Stimulated activated naive CD8-positive, alpha-beta T cell treated with anti-CD3 and anti-CD28 coated beads, Interleukin-15, Interleukin-2, amounts not matched to agents 100 ng/mL and 50 ng/mL, for 24 hours (primary cell): ENCODE measurements around the gene GRID2.

Experiments
- H3K27ac Mint-ChIP-seq: one replicate; pipeline ENCODE4 v1.8.0; 2021; ENCODE audit warnings: mild to moderate bottlenecking, mixed read lengths
- H3K27me3 Mint-ChIP-seq: one replicate; pipeline ENCODE4 v1.8.0; 2021; ENCODE audit warnings: mixed read lengths
- H3K36me3 Mint-ChIP-seq: one replicate; pipeline ENCODE4 v1.8.0; 2021; ENCODE audit warnings: low read depth, mixed read lengths
- H3K4me1 Mint-ChIP-seq: one replicate; pipeline ENCODE4 v1.8.0; 2021; ENCODE audit warnings: low read depth, mixed read lengths
- H3K4me3 Mint-ChIP-seq: one replicate; pipeline ENCODE4 v1.8.0; 2021; ENCODE audit warnings: mild to moderate bottlenecking, mixed read lengths
- H3K9me3 Mint-ChIP-seq: one replicate; pipeline ENCODE4 v1.8.0; 2021; ENCODE audit warnings: mixed read lengths

Gene GRID2

DNA sequence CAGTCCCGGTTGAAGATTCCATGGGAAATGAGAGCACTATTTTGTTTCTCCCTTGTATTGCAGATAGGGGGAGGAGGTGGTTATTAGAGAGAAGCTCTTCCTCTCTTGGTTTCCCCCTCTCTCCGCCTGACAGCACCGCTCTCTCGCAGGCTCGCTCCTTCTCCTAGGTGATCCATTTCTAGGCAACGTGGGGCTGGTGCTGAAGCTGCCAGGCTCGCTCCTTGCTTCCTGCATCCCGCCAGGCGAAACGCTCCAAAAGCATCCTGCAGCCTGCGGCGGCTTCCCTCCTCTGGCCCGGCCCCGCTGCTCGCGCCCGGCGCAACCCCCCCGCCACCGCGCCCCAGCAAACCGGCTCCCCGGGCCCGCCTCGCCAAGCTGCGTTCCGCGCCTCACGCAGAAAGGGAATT lies at the start of gene GRID2:
GRID2 (plus strand) TSS at position 346 of the 407 bp plus-strand sequence.
- Mint-ChIP-seq H3K36me3 (no peaks in the 10 kb centered on the region), H3K4me3 (no peak within 1 kb of the TSS), H3K4me1 (peaks cover 5% of the 10 kb centered on the region), H3K27me3 (peaks cover 48% of the 10 kb centered on the region), H3K9me3 (no peaks in the 10 kb centered on the region), H3K27ac (no peak within 1 kb of the TSS)

DNA sequence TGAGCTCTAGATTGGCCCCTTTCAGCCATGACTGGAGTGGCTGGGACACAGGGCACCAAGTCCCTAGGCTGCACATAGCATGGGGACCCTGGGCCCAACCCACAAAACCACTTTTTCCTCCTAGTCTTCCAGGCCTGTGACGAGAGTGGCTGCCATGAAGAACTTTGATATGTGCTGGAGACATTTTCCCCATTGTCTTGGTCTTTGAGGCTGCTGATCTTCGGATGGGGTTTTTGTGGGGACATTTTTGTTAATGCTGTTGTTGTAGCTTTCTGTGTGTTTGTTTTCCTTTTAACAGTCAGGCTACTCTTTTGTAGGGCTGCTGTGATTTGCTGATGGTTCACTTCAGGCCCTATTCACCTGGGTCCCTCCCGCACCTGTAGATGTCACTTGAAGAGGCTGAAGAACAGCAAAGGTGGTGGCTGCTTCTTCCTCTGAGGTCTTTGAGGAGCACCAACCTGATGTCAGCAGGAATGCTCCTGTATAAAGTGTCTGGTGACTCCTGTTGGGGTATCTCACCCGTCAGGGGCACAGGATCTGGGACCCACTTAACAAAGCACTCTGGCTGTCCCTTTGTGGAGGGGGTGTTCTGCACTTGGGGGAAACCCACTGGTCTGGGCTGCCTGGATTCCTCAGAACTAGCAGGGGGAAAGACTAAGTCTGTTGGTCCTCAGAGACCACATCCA lies 49.6 kb upstream of the GRID2 start:
- no peaks in the 10 kb centered on the region for H3K36me3 Mint-ChIP-seq
- H3K27me3 Mint-ChIP-seq, result no peaks in the 10 kb centered on the region
- no peak overlapping the region for H3K4me3 Mint-ChIP-seq
- peaks cover 17% of the 10 kb centered on the region for H3K9me3 Mint-ChIP-seq
- no peak overlapping the region for H3K27ac Mint-ChIP-seq
- H3K4me1 Mint-ChIP-seq, result no peaks in the 10 kb centered on the region

- Mint-ChIP-seq H3K36me3 (no peaks in the 10 kb centered on the region), H3K4me3 (no peak overlapping the region), H3K9me3 (peaks cover 19% of the 10 kb centered on the region), H3K27ac (no peak overlapping the region), H3K4me1 (no peaks in the 10 kb centered on the region), H3K27me3 (no peaks in the 10 kb centered on the region)
Measured at GRCh38 chr4:92254767-92255442, 48.9 kb upstream of the GRID2 start.

DNA sequence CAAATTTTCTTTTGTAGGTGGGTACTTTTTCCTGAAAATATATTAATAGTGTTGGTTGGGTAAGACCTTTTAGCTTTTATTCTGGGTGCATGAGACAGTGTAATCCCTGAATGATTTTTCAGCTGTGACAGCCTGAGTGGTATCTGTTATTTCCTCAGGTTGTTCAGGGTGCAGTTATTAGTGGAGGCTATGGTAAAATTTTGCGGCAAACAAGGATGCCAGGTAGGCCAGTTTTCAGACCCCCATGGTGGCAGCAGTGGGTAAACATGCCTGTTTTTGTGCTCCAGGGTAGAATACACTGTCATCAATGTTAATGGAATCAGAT lies 47.9 kb upstream of the GRID2 start:
- H3K27ac Mint-ChIP-seq, result no peak overlapping the region
- peaks cover 19% of the 10 kb centered on the region for H3K9me3 Mint-ChIP-seq
- no peaks in the 10 kb centered on the region for H3K4me1 Mint-ChIP-seq
- no peak overlapping the region for H3K4me3 Mint-ChIP-seq
- H3K27me3 Mint-ChIP-seq, result no peaks in the 10 kb centered on the region
- no peaks in the 10 kb centered on the region for H3K36me3 Mint-ChIP-seq

GRCh38 chr4:92257931-92258857 lies 45.6 kb upstream of the GRID2 start:
- H3K27me3 Mint-ChIP-seq, result no peaks in the 10 kb centered on the region
- no peak overlapping the region for H3K4me3 Mint-ChIP-seq
- H3K9me3 Mint-ChIP-seq, result peaks cover 7% of the 10 kb centered on the region
- no peaks in the 10 kb centered on the region for H3K36me3 Mint-ChIP-seq
- no peak overlapping the region for H3K27ac Mint-ChIP-seq
- H3K4me1 Mint-ChIP-seq, result no peaks in the 10 kb centered on the region

- Mint-ChIP-seq H3K9me3 (peaks cover 4% of the 10 kb centered on the region), H3K4me3 (no peak overlapping the region), H3K36me3 (no peaks in the 10 kb centered on the region), H3K27me3 (no peaks in the 10 kb centered on the region), H3K4me1 (no peaks in the 10 kb centered on the region), H3K27ac (no peak overlapping the region)
Measured at GRCh38 chr4:92261256-92261655, 42.5 kb upstream of the GRID2 start.

GRCh38 chr4:92262371-92262770 lies 41.4 kb upstream of the GRID2 start:
- Mint-ChIP-seq H3K4me3 (no peak overlapping the region), H3K4me1 (no peaks in the 10 kb centered on the region), H3K27ac (no peak overlapping the region), H3K27me3 (no peaks in the 10 kb centered on the region), H3K36me3 (no peaks in the 10 kb centered on the region), H3K9me3 (peaks cover 3% of the 10 kb centered on the region)

GRCh38 chr4:92263010-92263409 lies 40.8 kb upstream of the GRID2 start:
- Mint-ChIP-seq H3K36me3 (no peaks in the 10 kb centered on the region), H3K27ac (no peak overlapping the region), H3K4me1 (no peaks in the 10 kb centered on the region), H3K27me3 (no peaks in the 10 kb centered on the region), H3K4me3 (no peak overlapping the region), H3K9me3 (peaks cover 3% of the 10 kb centered on the region)

DNA sequence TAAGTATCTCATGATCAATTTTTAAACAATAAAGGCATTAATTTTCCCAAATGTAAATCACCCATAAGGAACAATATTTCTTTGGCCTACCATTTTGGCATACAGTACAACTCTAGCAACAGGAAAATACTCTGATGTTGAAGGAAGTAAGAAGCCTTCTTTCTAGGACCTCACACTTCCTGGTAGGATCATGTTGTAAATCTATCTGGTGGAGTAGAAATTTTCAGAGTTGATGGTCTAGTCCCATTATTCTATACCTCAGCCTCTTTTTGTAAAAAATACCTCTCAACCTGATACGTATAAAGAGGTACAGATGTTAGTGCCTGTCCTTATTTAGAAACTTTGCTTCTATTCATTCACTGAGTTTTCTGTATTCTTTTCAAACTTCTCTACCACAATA lies 40.2 kb upstream of the GRID2 start:
- no peaks in the 10 kb centered on the region for H3K27me3 Mint-ChIP-seq
- no peaks in the 10 kb centered on the region for H3K4me1 Mint-ChIP-seq
- peaks cover 3% of the 10 kb centered on the region for H3K9me3 Mint-ChIP-seq
- no peak overlapping the region for H3K27ac Mint-ChIP-seq
- H3K36me3 Mint-ChIP-seq, result no peaks in the 10 kb centered on the region
- no peak overlapping the region for H3K4me3 Mint-ChIP-seq

GRCh38 chr4:92264163-92264562 lies 39.6 kb upstream of the GRID2 start:
- H3K36me3 Mint-ChIP-seq, result no peaks in the 10 kb centered on the region
- no peak overlapping the region for H3K4me3 Mint-ChIP-seq
- H3K4me1 Mint-ChIP-seq, result no peaks in the 10 kb centered on the region
- H3K27me3 Mint-ChIP-seq, result no peaks in the 10 kb centered on the region
- peaks cover 3% of the 10 kb centered on the region for H3K9me3 Mint-ChIP-seq
- H3K27ac Mint-ChIP-seq, result no peak overlapping the region

DNA sequence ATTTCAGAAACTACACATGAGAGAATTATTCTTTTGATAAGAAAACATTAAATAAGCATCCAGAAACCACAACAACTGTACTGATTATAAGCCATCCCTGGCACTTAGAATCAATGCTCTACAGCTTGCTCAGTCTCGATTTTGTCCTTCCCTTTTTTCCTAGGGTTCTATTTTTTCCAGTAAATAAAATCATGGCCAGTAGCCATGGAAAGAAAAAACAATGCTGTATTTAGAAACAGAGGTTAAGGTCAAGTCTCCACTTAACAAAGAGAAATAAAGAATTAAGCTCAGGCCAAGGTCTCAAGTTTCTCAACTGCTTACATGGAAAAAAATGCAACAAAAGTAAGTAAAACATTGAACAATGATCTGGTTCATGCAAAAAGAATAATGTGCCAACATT lies 38.7 kb upstream of the GRID2 start:
- no peaks in the 10 kb centered on the region for H3K4me1 Mint-ChIP-seq
- H3K4me3 Mint-ChIP-seq, result no peak overlapping the region
- no peaks in the 10 kb centered on the region for H3K27me3 Mint-ChIP-seq
- H3K36me3 Mint-ChIP-seq, result no peaks in the 10 kb centered on the region
- peaks cover under 1% of the 10 kb centered on the region for H3K9me3 Mint-ChIP-seq
- H3K27ac Mint-ChIP-seq, result no peak overlapping the region

DNA sequence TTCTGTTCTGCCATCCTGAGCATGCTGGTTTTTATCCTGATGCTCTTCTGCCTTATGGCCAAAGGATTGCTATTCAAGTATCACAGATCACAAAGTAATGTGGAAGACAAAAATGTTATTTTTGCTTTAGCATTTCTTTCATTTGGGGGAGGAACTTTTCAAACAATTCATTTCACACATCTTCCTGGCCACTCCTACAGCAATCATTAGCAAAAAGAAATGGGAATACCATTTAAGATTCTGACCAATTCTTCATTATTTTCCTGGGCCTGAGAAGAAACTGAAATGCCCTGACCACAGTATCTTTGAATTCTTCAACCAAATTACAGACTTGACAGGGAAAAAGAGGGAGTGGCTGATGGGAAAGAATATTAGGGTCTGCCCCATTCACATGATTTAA lies 38.0 kb upstream of the GRID2 start:
- H3K27ac Mint-ChIP-seq, result no peak overlapping the region
- H3K4me3 Mint-ChIP-seq, result no peak overlapping the region
- no peaks in the 10 kb centered on the region for H3K4me1 Mint-ChIP-seq
- H3K36me3 Mint-ChIP-seq, result no peaks in the 10 kb centered on the region
- no peaks in the 10 kb centered on the region for H3K27me3 Mint-ChIP-seq
- H3K9me3 Mint-ChIP-seq, result no peaks in the 10 kb centered on the region

- Mint-ChIP-seq H3K4me1 (no peaks in the 10 kb centered on the region), H3K27me3 (no peaks in the 10 kb centered on the region), H3K36me3 (no peaks in the 10 kb centered on the region), H3K4me3 (no peak overlapping the region), H3K9me3 (no peaks in the 10 kb centered on the region), H3K27ac (no peak overlapping the region)
Measured at GRCh38 chr4:92266521-92266920, 37.2 kb upstream of the GRID2 start.

- Mint-ChIP-seq H3K9me3 (no peaks in the 10 kb centered on the region), H3K4me1 (no peaks in the 10 kb centered on the region), H3K36me3 (no peaks in the 10 kb centered on the region), H3K27me3 (no peaks in the 10 kb centered on the region), H3K4me3 (no peak overlapping the region), H3K27ac (no peak overlapping the region)
Measured at GRCh38 chr4:92268642-92269041, 35.1 kb upstream of the GRID2 start.

DNA sequence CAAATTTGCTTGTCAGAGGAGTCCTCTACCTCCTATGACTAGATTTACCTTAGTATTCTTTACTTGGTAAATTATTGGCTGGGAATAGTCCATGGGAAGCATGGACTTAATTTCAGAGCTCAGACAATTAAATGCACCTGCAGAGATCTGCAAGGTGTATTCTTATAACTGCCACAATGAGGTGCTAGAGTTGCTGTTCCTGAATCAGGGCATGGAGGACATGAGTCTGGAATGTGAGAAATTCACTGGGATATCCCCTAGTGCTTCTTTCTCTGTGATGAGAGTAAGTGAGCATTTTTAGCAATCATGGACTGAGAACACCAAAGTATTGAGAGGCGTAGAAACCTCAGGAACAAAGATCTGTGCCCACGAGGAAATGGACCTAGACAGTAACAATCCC lies 32.9 kb upstream of the GRID2 start:
- H3K4me3 Mint-ChIP-seq, result no peak overlapping the region
- no peaks in the 10 kb centered on the region for H3K9me3 Mint-ChIP-seq
- H3K36me3 Mint-ChIP-seq, result no peaks in the 10 kb centered on the region
- H3K27ac Mint-ChIP-seq, result no peak overlapping the region
- no peaks in the 10 kb centered on the region for H3K4me1 Mint-ChIP-seq
- no peaks in the 10 kb centered on the region for H3K27me3 Mint-ChIP-seq
